MCF 10A (cell line): Measurements from ENCODE around the gene PIK3CD. TPM values are rescaled to one million over a fixed set of nuclear protein-coding genes. Genes with fewer than 3 reads are reported as not detected.

ENCODE experiments used
- BruUV-seq: library from RNA; stranded (reverse); fragments of 400-500 nt; replicated peaks from 2 replicates; lab custom pipeline; 2021; lab: Mats Ljungman, UMichigan
- CTCF ChIA-PET: fragments of 300-600 bp; sonication (Branson Sonifier 250); formaldehyde crosslinking; extraction: SDS; loops from one replicate; lab custom pipeline; 2021; ENCODE audit warnings: antibody characterized with exemption, inconsistent platforms; lab: Yijun Ruan, JAX
- POLR2A ChIA-PET: fragments of 300-600, 350-650 bp; sonication (Branson Sonifier 250); formaldehyde crosslinking; extraction: SDS; loops from one replicate; lab custom pipeline; 2020; ENCODE audit warnings: antibody characterized with exemption, inconsistent platforms; lab: Yijun Ruan, JAX
- DNase-seq: peaks from one replicate; pipeline ENCODE4 v3.0.0-alpha.2; 2018; ENCODE audit not compliant: unreplicated experiment
- H3K27ac Mint-ChIP-seq: one replicate; pipeline ENCODE4 v1.8.0; 2022; ENCODE audit warnings: mild to moderate bottlenecking, low read depth, mixed read lengths; ENCODE audit not compliant: unreplicated experiment
- H3K27me3 Mint-ChIP-seq: one replicate; pipeline ENCODE4 v1.8.0; 2022; ENCODE audit warnings: mixed read lengths; ENCODE audit not compliant: insufficient read depth, unreplicated experiment
- H3K36me3 Mint-ChIP-seq: one replicate; pipeline ENCODE4 v1.8.0; 2022; ENCODE audit warnings: mild to moderate bottlenecking, moderate library complexity, mixed read lengths; ENCODE audit not compliant: insufficient read depth, unreplicated experiment
- H3K4me1 Mint-ChIP-seq: one replicate; pipeline ENCODE4 v1.8.0; 2022; ENCODE audit warnings: mixed read lengths; ENCODE audit not compliant: insufficient read depth, unreplicated experiment
- H3K4me3 Mint-ChIP-seq: one replicate; pipeline ENCODE4 v1.8.0; 2022; ENCODE audit warnings: mild to moderate bottlenecking, moderate library complexity, mixed read lengths; ENCODE audit not compliant: unreplicated experiment
- H3K9me3 Mint-ChIP-seq: one replicate; pipeline ENCODE4 v1.8.0; 2022; ENCODE audit warnings: mixed read lengths; ENCODE audit not compliant: unreplicated experiment
- intact Hi-C: fragments of 100-400 bp; cut with micrococcal nuclease; formaldehyde crosslinking; loops from 2 replicates; pipeline ENCODE4 v1.14.1; 2022
- total RNA-seq: library from RNA; stranded (reverse); gene quantifications from 2 replicates; pipeline ENCODE4 v1.2.3, GENCODE V29; 2022
- TF ChIP-seq, protein P1 (sequence below): fragments of 200-600 bp; IDR thresholded peaks from one replicate; pipeline ENCODE4 v1.8.0; 2022; ENCODE audit warnings: antibody characterized with exemption, mild to moderate bottlenecking; ENCODE audit not compliant: unreplicated experiment

The PIK3CD gene
- total RNA-seq, 1 experiment from 2014 or later = 7.0 TPM

GRCh38 chr1:9701665-9702064, 50.1 kb downstream of the PIK3CD start:
- ChIA-PET CTCF (interaction anchor here (0.6 to 0.9 kb wide), 3 partner anchors 19 to 57 kb away, joined by 3 to 5 read pairs (median 3); no protein-coding TSS in a partner anchor), POLR2A (interaction anchor here (1.6 kb wide), 1 partner anchor 30 kb away, joined by 3 read pairs; no protein-coding TSS in a partner anchor)
- H3K9me3 Mint-ChIP-seq = no peaks in the 10 kb centered on the region
- TF ChIP-seq, protein P1, sequence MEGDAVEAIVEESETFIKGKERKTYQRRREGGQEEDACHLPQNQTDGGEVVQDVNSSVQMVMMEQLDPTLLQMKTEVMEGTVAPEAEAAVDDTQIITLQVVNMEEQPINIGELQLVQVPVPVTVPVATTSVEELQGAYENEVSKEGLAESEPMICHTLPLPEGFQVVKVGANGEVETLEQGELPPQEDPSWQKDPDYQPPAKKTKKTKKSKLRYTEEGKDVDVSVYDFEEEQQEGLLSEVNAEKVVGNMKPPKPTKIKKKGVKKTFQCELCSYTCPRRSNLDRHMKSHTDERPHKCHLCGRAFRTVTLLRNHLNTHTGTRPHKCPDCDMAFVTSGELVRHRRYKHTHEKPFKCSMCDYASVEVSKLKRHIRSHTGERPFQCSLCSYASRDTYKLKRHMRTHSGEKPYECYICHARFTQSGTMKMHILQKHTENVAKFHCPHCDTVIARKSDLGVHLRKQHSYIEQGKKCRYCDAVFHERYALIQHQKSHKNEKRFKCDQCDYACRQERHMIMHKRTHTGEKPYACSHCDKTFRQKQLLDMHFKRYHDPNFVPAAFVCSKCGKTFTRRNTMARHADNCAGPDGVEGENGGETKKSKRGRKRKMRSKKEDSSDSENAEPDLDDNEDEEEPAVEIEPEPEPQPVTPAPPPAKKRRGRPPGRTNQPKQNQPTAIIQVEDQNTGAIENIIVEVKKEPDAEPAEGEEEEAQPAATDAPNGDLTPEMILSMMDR = no peak
- H3K36me3 Mint-ChIP-seq = no peaks in the 10 kb centered on the region
- no peak overlapping the region for H3K4me3 Mint-ChIP-seq
- H3K27ac Mint-ChIP-seq = no peak overlapping the region
- BruUV-seq = no TSS peak
- H3K4me1 Mint-ChIP-seq = peaks cover 23% of the 10 kb centered on the region
- H3K27me3 Mint-ChIP-seq = no peaks in the 10 kb centered on the region
- no peak for DNase-seq
- intact Hi-C loops = no loop called here

GRCh38 chr1:9703165-9703509, 51.6 kb downstream of the PIK3CD start:
- TF ChIP-seq, protein P1 = no peak
- Mint-ChIP-seq H3K9me3 (no peaks in the 10 kb centered on the region), H3K4me3 (no peak overlapping the region), H3K27me3 (no peaks in the 10 kb centered on the region), H3K36me3 (no peaks in the 10 kb centered on the region), H3K4me1 (peaks cover 23% of the 10 kb centered on the region), H3K27ac (no peak overlapping the region)
- no peak for DNase-seq
- POLR2A ChIA-PET = interaction anchor here (0.6 to 1.6 kb wide), 2 partner anchors 23 to 32 kb away, joined by 3 read pairs; no protein-coding TSS in a partner anchor
- CTCF ChIA-PET = interaction anchor here (1.0 to 1.3 kb wide), 5 partner anchors 10 to 88 kb away, joined by 3 to 4 read pairs (median 3); no protein-coding TSS in a partner anchor
- no TSS peak for BruUV-seq
- intact Hi-C loops = no loop called here

GRCh38 chr1:9703681-9704080, 52.1 kb downstream of the PIK3CD start:
- DNase-seq = no peak
- POLR2A ChIA-PET = no interaction called here
- CTCF ChIA-PET = interaction anchor here (1.2 to 1.3 kb wide), 2 partner anchors 11 to 43 kb away, joined by 3 read pairs; no protein-coding TSS in a partner anchor
- no TSS peak for BruUV-seq
- Mint-ChIP-seq H3K4me1 (peaks cover 23% of the 10 kb centered on the region), H3K4me3 (no peak overlapping the region), H3K36me3 (no peaks in the 10 kb centered on the region), H3K27ac (no peak overlapping the region), H3K9me3 (no peaks in the 10 kb centered on the region), H3K27me3 (no peaks in the 10 kb centered on the region)
- intact Hi-C loops = no loop called here
- TF ChIP-seq, protein P1 = no peak

GRCh38 chr1:9705337-9706093, 54.0 kb downstream of the PIK3CD start:
- no peak overlapping the region for H3K27ac Mint-ChIP-seq
- H3K4me1 Mint-ChIP-seq = peaks cover 10% of the 10 kb centered on the region
- peaks cover 4% of the 10 kb centered on the region for H3K36me3 Mint-ChIP-seq
- intact Hi-C loops = no loop called here
- no peaks in the 10 kb centered on the region for H3K9me3 Mint-ChIP-seq
- no TSS peak for BruUV-seq
- CTCF ChIA-PET = no interaction called here
- no peak for DNase-seq
- no peaks in the 10 kb centered on the region for H3K27me3 Mint-ChIP-seq
- POLR2A ChIA-PET = no interaction called here
- TF ChIP-seq, protein P1 = no peak
- H3K4me3 Mint-ChIP-seq = no peak overlapping the region
